A673 (cell line): ENCODE data around the gene MAP3K19. TPM values are rescaled to one million over a fixed set of nuclear protein-coding genes. Genes with fewer than 3 reads are reported as not detected.

Experiments used
- BruUV-seq: library from RNA; stranded (reverse); fragments of 400-500 nt; replicated peaks from 2 replicates; lab custom pipeline; 2021; lab: Mats Ljungman, UMichigan
- CTCF ChIA-PET: fragments of 300-600 bp; sonication (Branson Sonifier 250); formaldehyde crosslinking; loops from one replicate; lab custom pipeline; 2022; ENCODE audit warnings: antibody characterized with exemption; lab: Charles Lee
- POLR2A ChIA-PET: fragments of 300-600 bp; sonication (Branson Sonifier 250); formaldehyde crosslinking; loops from one replicate; lab custom pipeline; 2022; ENCODE audit warnings: antibody characterized with exemption; ENCODE audit not compliant: low non-redundant PET; lab: Charles Lee
- DNase-seq: peaks from one replicate; pipeline ENCODE4 v3.0.0-alpha.2; 2015; ENCODE audit warnings: low spot score
- H3K27ac ChIP-seq: fragments of 200-600 bp; sonication (generic); 2 replicates; pipeline ENCODE4 v1.5.1; 2016; ENCODE audit warnings: mixed run types, low read depth, mild to moderate bottlenecking, mixed read lengths, antibody characterized with exemption, low read length; ENCODE audit not compliant: poor library complexity, severe bottlenecking
- H3K27me3 ChIP-seq: fragments of 200-600 bp; sonication (generic); replicated peaks from 2 replicates; pipeline ENCODE4 v1.6.1; 2017; ENCODE audit warnings: mixed run types, low read depth, mild to moderate bottlenecking, mixed read lengths, antibody characterized with exemption, low read length; ENCODE audit not compliant: insufficient read depth, poor library complexity
- H3K36me3 ChIP-seq: fragments of 200-600 bp; sonication (generic); 2 replicates; pipeline ENCODE4 v1.6.1; 2016; ENCODE audit warnings: mixed run types, mild to moderate bottlenecking, mixed read lengths, antibody characterized with exemption, low read length; ENCODE audit not compliant: insufficient read depth, poor library complexity, severe bottlenecking
- H3K4me1 ChIP-seq: fragments of 200-600 bp; sonication (generic); 2 replicates; pipeline ENCODE4 v1.6.1; 2017; ENCODE audit warnings: mixed run types, mild to moderate bottlenecking, mixed read lengths, antibody characterized with exemption, low read length; ENCODE audit not compliant: insufficient read depth, poor library complexity, severe bottlenecking
- H3K4me3 ChIP-seq: fragments of 200-600 bp; sonication (generic); 2 replicates; pipeline ENCODE4 v1.5.1; 2016; ENCODE audit warnings: low read depth, mixed run types, mild to moderate bottlenecking, mixed read lengths, low read length; ENCODE audit not compliant: poor library complexity, severe bottlenecking
- H3K9me3 ChIP-seq: fragments of 200-600 bp; sonication (generic); 2 replicates; pipeline ENCODE4 v1.6.1; 2016; ENCODE audit warnings: mixed run types, low read depth, mild to moderate bottlenecking, mixed read lengths, antibody characterized with exemption, low read length; ENCODE audit not compliant: poor library complexity, severe bottlenecking
- CTCF ChIP-seq: fragments of 300-800, 200-600 bp; sonication (generic); conservative IDR thresholded peaks from 2 replicates; pipeline ENCODE4 v1.5.1; 2017; ENCODE audit warnings: low read depth, mild to moderate bottlenecking, antibody characterized with exemption, low read length, moderate library complexity, mixed read lengths
- EZH2 ChIP-seq: fragments of 200-600 bp; sonication (generic); IDR thresholded peaks from 2 replicates; pipeline ENCODE4 v1.6.1; 2017; ENCODE audit warnings: borderline replicate concordance, low read depth, mild to moderate bottlenecking, mixed read lengths, antibody characterized with exemption, low read length; ENCODE audit not compliant: poor library complexity, severe bottlenecking
- intact Hi-C: fragments of 100-400 bp; cut with micrococcal nuclease; formaldehyde crosslinking; loops from one replicate; pipeline ENCODE4 v1.10.0; 2022; ENCODE audit not compliant: unreplicated experiment
- total RNA-seq: library from RNA; stranded (reverse); gene quantifications from 2 replicates; pipeline ENCODE4 v1.2.3, GENCODE V29; 2021

The MAP3K19 gene
- total RNA-seq, 1 experiment from 2014 or later, result not detected

GRCh38 chr2:134936691-134937090 lies 110.6 kb downstream of the MAP3K19 start:
- no peak for DNase-seq
- BruUV-seq, result no TSS peak
- ChIA-PET POLR2A (no interaction called here), CTCF (no interaction called here)
- no peak overlapping the region for H3K4me3 ChIP-seq
- H3K27ac ChIP-seq, result no peak overlapping the region
- TF ChIP-seq EZH2 (no peak), CTCF (no peak)
- H3K27me3 ChIP-seq, result no peaks in the 10 kb centered on the region
- peaks cover 39% of the 10 kb centered on the region for H3K36me3 ChIP-seq
- peaks cover 32% of the 10 kb centered on the region for H3K4me1 ChIP-seq
- intact Hi-C loops, result no loop called here
- no peaks in the 10 kb centered on the region for H3K9me3 ChIP-seq

- peaks cover 23% of the 10 kb centered on the region for H3K36me3 ChIP-seq
- BruUV-seq, result no TSS peak
- no peaks in the 10 kb centered on the region for H3K27me3 ChIP-seq
- peak; percentile 19 for DNase-seq
- ChIA-PET CTCF (no interaction called here), POLR2A (no interaction called here)
- TF ChIP-seq CTCF, result no peak
- no peak overlapping the region for H3K27ac ChIP-seq
- no peak overlapping the region for H3K4me3 ChIP-seq
- intact Hi-C loops, result no loop called here
- H3K9me3 ChIP-seq, result no peaks in the 10 kb centered on the region
- peaks cover 32% of the 10 kb centered on the region for H3K4me1 ChIP-seq
Observed at GRCh38 chr2:134934641-134935040, 112.6 kb downstream of the MAP3K19 start.

GRCh38 chr2:134934150-134934549 lies 113.1 kb downstream of the MAP3K19 start:
- no TSS peak for BruUV-seq
- ChIA-PET POLR2A (no interaction called here), CTCF (no interaction called here)
- H3K4me3 ChIP-seq, result no peak overlapping the region
- no peaks in the 10 kb centered on the region for H3K27me3 ChIP-seq
- no peak for TF ChIP-seq CTCF
- no peak for TF ChIP-seq EZH2
- no peak for DNase-seq
- peaks cover 32% of the 10 kb centered on the region for H3K4me1 ChIP-seq
- H3K9me3 ChIP-seq, result no peaks in the 10 kb centered on the region
- H3K36me3 ChIP-seq, result peaks cover 18% of the 10 kb centered on the region
- no peak overlapping the region for H3K27ac ChIP-seq
- intact Hi-C loops, result no loop called here
